SK-N-SH treated with all-trans-retinoic acid at 6 μM for 48 hours (cell line): ENCODE data around the gene MEI4.
"Not testable (repeated sequence)": the region's sequence is repeated elsewhere in the genome, so short reads cannot be mapped to it uniquely, and the experiment has no call there.

Experiments used
- ATAC-seq: fragments of 200-7000 bp; cut with Tn5 transposase; 3 replicates; pipeline ENCODE4 v1.9.1; 2020; ENCODE audit warnings: mild to moderate bottlenecking, moderate library complexity
- ARNTL ChIP-seq: fragments of 450-650 bp; formaldehyde crosslinking; IDR thresholded peaks from 2 replicates; pipeline ENCODE4 v1.5.0; 2020; ENCODE audit warnings: low read depth, mild to moderate bottlenecking, moderate library complexity, borderline replicate concordance
- BACH2 ChIP-seq: fragments of 250-450 bp; sonication (Bioruptor Pico); IDR thresholded peaks from 2 replicates; pipeline ENCODE4 v1.9.0; 2021; ENCODE audit warnings: mild to moderate bottlenecking, borderline replicate concordance
- CREB5 ChIP-seq: fragments of 250-450 bp; sonication (Bioruptor Pico); IDR thresholded peaks from 2 replicates; pipeline ENCODE4 v1.5.1; 2020; ENCODE audit warnings: low read depth, mild to moderate bottlenecking, moderate library complexity
- CSDC2 ChIP-seq: fragments of 250-450 bp; sonication (Bioruptor Pico); IDR thresholded peaks from 2 replicates; pipeline ENCODE4 v1.5.0; 2020; ENCODE audit warnings: mild to moderate bottlenecking, moderate library complexity
- CSRNP3 ChIP-seq: fragments of 250-450 bp; sonication (Bioruptor Pico); IDR thresholded peaks from 2 replicates; pipeline ENCODE4 v1.5.1; 2021; ENCODE audit warnings: mild to moderate bottlenecking, moderate library complexity
- ESRRG ChIP-seq: fragments of 250-450 bp; sonication (Bioruptor Pico); IDR thresholded peaks from 2 replicates; pipeline ENCODE4 v1.6.1; 2021; ENCODE audit warnings: mild to moderate bottlenecking
- GLIS3 ChIP-seq: fragments of 250-450 bp; sonication (Bioruptor Pico); IDR thresholded peaks from 2 replicates; pipeline ENCODE4 v1.5.0; 2020; ENCODE audit warnings: mild to moderate bottlenecking, moderate library complexity
- PATZ1 ChIP-seq: fragments of 250-450 bp; sonication (Bioruptor Pico); IDR thresholded peaks from 2 replicates; pipeline ENCODE4 v1.8.0; 2020; ENCODE audit warnings: mild to moderate bottlenecking, moderate library complexity, borderline replicate concordance
- POU6F1 ChIP-seq: fragments of 250-450 bp; sonication (Bioruptor Pico); IDR thresholded peaks from 2 replicates; pipeline ENCODE4 v1.8.0; 2021; ENCODE audit warnings: low read depth, mild to moderate bottlenecking, moderate library complexity, borderline replicate concordance
- PPARA ChIP-seq: fragments of 250-450 bp; sonication (Bioruptor Pico); IDR thresholded peaks from 2 replicates; pipeline ENCODE4 v1.5.0; 2020; ENCODE audit warnings: mild to moderate bottlenecking, borderline replicate concordance
- RARB ChIP-seq: fragments of 250-450 bp; sonication (Bioruptor Pico); IDR thresholded peaks from 2 replicates; pipeline ENCODE4 v1.8.0; 2021; ENCODE audit warnings: mild to moderate bottlenecking, moderate library complexity
- TCF4 ChIP-seq: fragments of 250-450 bp; sonication (Bioruptor Pico); IDR thresholded peaks from 2 replicates; pipeline ENCODE4 v1.8.0; 2021; ENCODE audit warnings: mild to moderate bottlenecking, moderate library complexity, borderline replicate concordance
- TSHZ2 ChIP-seq: fragments of 250-450 bp; sonication (Bioruptor Pico); IDR thresholded peaks from 2 replicates; pipeline ENCODE4 v1.5.0; 2020; ENCODE audit warnings: mild to moderate bottlenecking, moderate library complexity
- ZFP30 ChIP-seq: fragments of 450-650 bp; formaldehyde crosslinking; IDR thresholded peaks from 2 replicates; pipeline ENCODE4 v1.5.0; 2022; ENCODE audit warnings: mild to moderate bottlenecking, moderate library complexity
- ZNF565 ChIP-seq: fragments of 450-650 bp; formaldehyde crosslinking; conservative IDR thresholded peaks from 2 replicates; pipeline ENCODE4 v1.5.0; 2020; ENCODE audit warnings: low read depth, mild to moderate bottlenecking, moderate library complexity
- ZNF70 ChIP-seq: fragments of 450-650 bp; formaldehyde crosslinking; IDR thresholded peaks from 2 replicates; pipeline ENCODE4 v1.5.0; 2020; ENCODE audit warnings: mild to moderate bottlenecking, moderate library complexity

The MEI4 gene

GRCh38 chr6:77829736-77830135, 176.9 kb downstream of the MEI4 start:
- TF ChIP-seq BACH2 (CRISPR knock-in tag) (no peak), TSHZ2 (CRISPR knock-in tag) (no peak), ARNTL (no peak), CSRNP3 (no peak), PPARA (no peak), CSDC2 (CRISPR knock-in tag) (no peak), RARB (CRISPR knock-in tag) (no peak), ZNF565 (no peak), TCF4 (CRISPR knock-in tag) (no peak), CREB5 (no peak)
- no peak for ATAC-seq

GRCh38 chr6:77833749-77834148, 180.9 kb downstream of the MEI4 start:
- not testable (repeated sequence) for ATAC-seq

- no peak for TF ChIP-seq CSRNP3
- no peak for TF ChIP-seq POU6F1 (CRISPR knock-in tag)
- no peak for TF ChIP-seq ESRRG (CRISPR knock-in tag)
- ATAC-seq = no peak
These were observed 181.8 kb downstream of the MEI4 start for GRCh38 chr6:77834591-77834996.

GRCh38 chr6:77837034-77837784, 184.4 kb downstream of the MEI4 start:
- ATAC-seq = no peak
- TF ChIP-seq ZFP30 (no peak), GLIS3 (CRISPR knock-in tag) (no peak), ZNF70 (no peak), PATZ1 (CRISPR knock-in tag) (no peak), TCF4 (CRISPR knock-in tag) (no peak)
